Activated CD8-positive, alpha-beta memory T cell treated with anti-CD3 and anti-CD28 coated beads, Interleukin-2, amount 50 U/mL, for 1 hour (primary cell): ENCODE results near the gene PATL2.
A peak's percentile ranks its signal among the peaks of the same experiment; 100 is the strongest.
"Not testable (repeated sequence)": the region's sequence is repeated elsewhere in the genome, so short reads cannot be mapped to it uniquely, and the experiment has no call there.

Experiments
- DNase-seq: peaks from one replicate; pipeline ENCODE4 v3.0.0-alpha.2; 2020; ENCODE audit errors: extremely low read depth

The PATL2 gene

GRCh38 chr15:44711096-44711742, at the start of gene PATL2, which contains the start of gene B2M:
TSS of gene PATL2 (minus strand) at chr15:44711323. CDS start at chr15:44676490, 34,833 bp downstream.
TSS of gene B2M (plus strand) at chr15:44711517. CDS start at chr15:44711547, 30 bp downstream.
- peak; percentile 96 for DNase-seq

GRCh38 chr15:44753345-44753744, 42.2 kb upstream of the PATL2 start:
- DNase-seq, result no peak

GRCh38 chr15:44743454-44743853, 32.3 kb upstream of the PATL2 start:
- not testable (repeated sequence) for DNase-seq

GRCh38 chr15:44739222-44739847, 28.2 kb upstream of the PATL2 start:
- not testable (repeated sequence) for DNase-seq

- DNase-seq, result no peak
Observed at GRCh38 chr15:44738340-44738984, 27.3 kb upstream of the PATL2 start.

GRCh38 chr15:44736181-44736765, 25.1 kb upstream of the PATL2 start, which contains the start of gene TRIM69:
TSS of gene TRIM69 (plus strand) at chr15:44736528. CDS start at chr15:44736705, 177 bp downstream.
- no peak for DNase-seq

- DNase-seq, result no peak
Observed at GRCh38 chr15:44735482-44736180, 24.5 kb upstream of the PATL2 start.

GRCh38 chr15:44734839-44735481, 23.8 kb upstream of the PATL2 start:
- no peak for DNase-seq

- no peak for DNase-seq
Observed at GRCh38 chr15:44729408-44730127, 18.4 kb upstream of the PATL2 start.

- peak; percentile 89 for DNase-seq
Observed at GRCh38 chr15:44728576-44729407, 17.7 kb upstream of the PATL2 start.

- not testable (repeated sequence) for DNase-seq
Observed at GRCh38 chr15:44728232-44728575, 17.1 kb upstream of the PATL2 start.

GRCh38 chr15:44727485-44728231, 16.5 kb upstream of the PATL2 start:
- DNase-seq, result no peak

- peak; percentile 71 for DNase-seq
Observed at GRCh38 chr15:44726568-44727484, 15.7 kb upstream of the PATL2 start.

GRCh38 chr15:44726136-44726535, 15.0 kb upstream of the PATL2 start:
- DNase-seq, result no peak

- no peak for DNase-seq
Observed at GRCh38 chr15:44722011-44722410, 10.9 kb upstream of the PATL2 start.

- DNase-seq, result no peak
Observed at GRCh38 chr15:44720460-44721176, 9.5 kb upstream of the PATL2 start.

- DNase-seq, result not testable (repeated sequence)
Observed at GRCh38 chr15:44720000-44720435, 8.9 kb upstream of the PATL2 start.
